Hindlimb muscle (tissue), 1 donor: Measurements from ENCODE around the gene EP400. TPM values are rescaled to one million over a fixed set of nuclear protein-coding genes. Genes with fewer than 3 reads are reported as not detected.
"Not testable (repeated sequence)": the region's sequence is repeated elsewhere in the genome, so short reads cannot be mapped to it uniquely, and the experiment has no call there.

Experiments
- DNase-seq: peaks from one replicate; pipeline ENCODE4 v3.0.0-alpha.2; 2013
- polyA plus RNA-seq: library from polyadenylated mRNA; unstranded; fragments of 120-200 nt; gene quantifications from one replicate; pipeline ENCODE4 v1.2.1, GENCODE V29; 2013; ENCODE audit not compliant: insufficient read length

The EP400 gene
- polyA plus RNA-seq, 1 donor = 26.0 TPM

- no peak for DNase-seq
Measured at GRCh38 chr12:132070298-132070697, 120.6 kb downstream of the EP400 start.

GRCh38 chr12:132071040-132071810 lies 121.5 kb downstream of the EP400 start:
- no peak for DNase-seq

GRCh38 chr12:132071830-132072384 lies 122.2 kb downstream of the EP400 start:
- DNase-seq = no peak

DNA sequence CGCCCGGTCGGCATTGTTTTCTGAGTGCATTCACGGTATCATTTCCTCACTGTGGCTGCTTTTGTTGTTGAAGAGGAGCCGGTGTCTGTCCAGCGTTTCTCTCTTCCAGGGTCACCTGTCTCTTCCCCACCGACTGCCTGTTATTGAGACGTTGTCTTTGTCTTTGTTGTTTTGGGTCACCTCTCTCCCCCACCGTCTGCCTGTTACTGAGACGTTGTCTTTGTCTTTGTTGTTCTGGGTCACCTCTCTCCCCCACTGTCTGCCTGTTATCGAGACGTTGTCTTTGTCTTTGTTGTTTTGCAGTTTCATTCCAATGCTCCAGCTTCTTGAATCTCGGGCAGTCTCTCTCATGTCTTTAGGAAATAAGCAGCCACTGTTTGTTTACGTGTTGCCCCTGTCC lies 124.5 kb downstream of the EP400 start:
- no peak for DNase-seq

DNA sequence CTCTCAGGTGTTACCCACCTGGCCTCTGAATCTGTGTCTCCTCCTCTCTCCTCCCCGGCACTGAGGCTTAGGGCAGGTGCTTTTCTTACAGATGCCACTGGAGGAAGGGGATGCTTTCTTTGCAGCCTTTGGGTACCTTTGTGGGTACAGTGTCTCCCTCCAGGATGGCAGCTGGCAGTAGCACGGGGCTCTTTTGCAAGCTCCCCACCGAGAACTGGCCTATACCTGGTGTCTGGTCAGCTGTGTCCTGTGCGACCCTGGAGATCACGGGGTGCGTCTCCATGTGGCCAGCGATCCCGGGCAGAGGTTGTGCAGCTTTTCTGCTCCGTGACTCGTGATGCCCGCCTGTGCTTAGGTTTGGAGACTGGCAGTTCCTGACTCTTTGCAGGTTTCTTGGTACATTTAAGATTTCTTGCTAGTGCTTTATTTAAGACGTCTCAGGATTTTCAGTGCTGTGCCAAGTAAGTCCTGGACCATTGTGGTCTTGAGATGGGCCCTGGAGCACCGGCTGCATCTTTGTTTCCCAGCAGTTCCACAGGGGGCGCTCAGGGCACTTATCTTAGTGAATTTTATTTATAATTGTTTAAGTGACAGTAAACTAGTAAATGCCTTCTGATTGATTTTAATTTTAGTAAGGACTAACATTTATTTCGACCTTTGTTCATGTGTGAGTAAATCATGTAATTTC lies 125.4 kb downstream of the EP400 start:
- no peak for DNase-seq

DNA sequence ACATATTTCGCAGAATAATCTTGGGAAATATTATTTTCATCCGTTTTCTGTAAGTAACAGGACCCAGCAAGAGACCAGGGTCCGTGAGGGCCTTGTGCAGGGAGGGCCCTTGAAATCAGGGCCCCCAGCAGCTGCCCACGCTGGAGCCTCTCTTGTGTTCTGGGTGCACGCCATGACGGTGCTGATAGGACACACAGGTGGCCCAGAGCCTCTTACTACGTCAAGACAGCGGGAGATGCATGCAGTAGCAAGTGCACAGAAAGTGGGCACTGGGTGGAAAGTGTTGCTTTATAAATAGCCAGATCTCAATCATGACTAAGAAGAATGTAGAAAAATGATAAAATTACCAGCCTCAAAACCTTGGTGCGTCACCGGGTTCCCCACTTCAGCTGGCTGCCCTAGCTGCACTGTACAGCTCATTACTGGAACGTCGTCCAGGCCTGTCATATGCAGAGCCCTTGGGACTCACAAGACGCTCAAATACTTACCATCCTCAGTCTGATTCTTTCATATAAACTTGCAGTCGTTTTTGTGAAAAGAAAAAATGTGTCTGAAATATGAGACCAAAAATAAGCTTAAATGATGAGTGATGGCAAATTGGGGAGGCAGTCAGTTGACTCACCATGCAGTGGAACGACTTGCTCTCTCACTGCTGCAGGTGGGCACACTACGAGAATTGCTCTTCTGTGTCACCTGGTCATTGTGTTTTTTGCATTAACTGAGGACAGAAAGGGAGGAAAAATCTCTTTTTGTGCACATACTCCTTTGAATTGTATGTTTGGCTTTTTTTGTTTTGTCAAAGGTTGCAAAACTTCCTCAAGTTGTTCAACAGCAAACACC lies 126.2 kb downstream of the EP400 start:
- no peak for DNase-seq

GRCh38 chr12:132076711-132077110 lies 127.0 kb downstream of the EP400 start:
- no peak for DNase-seq

GRCh38 chr12:132077322-132078100 lies 127.8 kb downstream of the EP400 start:
- no peak for DNase-seq

- peak; percentile 73 for DNase-seq
Measured at GRCh38 chr12:132078190-132078589, 128.4 kb downstream of the EP400 start.

- no peak for DNase-seq
Measured at GRCh38 chr12:132079200-132079599, 129.5 kb downstream of the EP400 start.

DNA sequence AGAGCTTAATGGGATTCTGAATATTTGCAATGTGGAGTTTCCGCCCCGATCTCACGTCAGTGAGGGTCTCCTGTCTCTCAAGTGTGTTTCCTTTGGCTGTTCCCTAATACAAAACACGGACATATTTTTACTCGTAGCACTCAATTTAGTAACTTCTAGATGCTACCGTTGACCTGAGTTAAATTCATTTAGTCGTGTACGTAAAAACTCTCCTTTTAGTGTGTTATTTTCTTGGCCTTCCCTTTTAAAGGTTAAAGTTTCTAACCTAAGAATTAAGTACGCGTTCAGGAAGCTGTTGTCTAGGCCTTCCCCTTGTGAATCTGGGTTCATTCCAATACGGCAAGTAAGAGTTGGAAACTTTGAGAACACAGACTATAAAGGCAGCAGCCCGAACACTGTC lies 130.0 kb downstream of the EP400 start:
- no peak for DNase-seq

- DNase-seq = not testable (repeated sequence)
Measured at GRCh38 chr12:132080515-132080914, 130.8 kb downstream of the EP400 start.

GRCh38 chr12:132081423-132081822 lies 131.7 kb downstream of the EP400 start:
- no peak for DNase-seq

- DNase-seq = no peak
Measured at GRCh38 chr12:132083614-132083940, 133.8 kb downstream of the EP400 start.

DNA sequence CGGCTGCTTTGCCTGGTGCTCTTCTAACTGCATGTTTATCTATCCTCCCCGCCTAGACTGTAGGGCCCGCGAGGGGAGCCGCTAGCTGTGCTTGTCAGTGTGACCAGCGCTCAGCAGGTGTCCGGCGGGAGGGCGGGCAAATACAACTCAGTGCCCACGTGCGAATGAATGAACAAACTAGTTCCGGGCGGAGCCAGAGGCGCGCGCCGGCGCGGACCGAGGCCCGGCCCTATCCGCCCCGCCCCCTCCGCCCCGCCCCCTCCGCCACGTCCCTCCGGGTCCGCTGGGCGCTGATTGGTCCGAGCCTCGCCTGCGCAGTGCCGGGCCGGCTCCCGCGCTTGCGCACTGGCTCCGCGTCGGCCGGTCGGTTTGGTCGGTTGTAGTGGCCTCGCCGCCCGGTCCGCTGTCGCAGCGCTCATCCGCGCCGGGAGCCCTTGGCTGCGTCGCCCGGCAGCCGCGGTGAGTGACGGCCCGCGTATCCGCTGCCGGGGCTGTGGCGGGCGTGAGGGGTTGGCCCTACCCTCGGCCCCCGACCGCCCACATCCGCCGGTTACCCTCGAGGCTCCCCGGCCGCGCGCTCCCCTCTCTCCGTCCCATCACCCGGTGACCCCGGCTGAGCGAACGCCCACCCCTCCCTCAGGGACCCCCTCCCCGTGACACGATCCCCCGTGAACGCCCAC lies 134.3 kb downstream of the EP400 start:
- peak; percentile 90 for DNase-seq

GRCh38 chr12:132084621-132085290 lies 135.0 kb downstream of the EP400 start:
- DNase-seq = peak; percentile 47

GRCh38 chr12:132085291-132085635 lies 135.5 kb downstream of the EP400 start:
- DNase-seq = no peak

DNA sequence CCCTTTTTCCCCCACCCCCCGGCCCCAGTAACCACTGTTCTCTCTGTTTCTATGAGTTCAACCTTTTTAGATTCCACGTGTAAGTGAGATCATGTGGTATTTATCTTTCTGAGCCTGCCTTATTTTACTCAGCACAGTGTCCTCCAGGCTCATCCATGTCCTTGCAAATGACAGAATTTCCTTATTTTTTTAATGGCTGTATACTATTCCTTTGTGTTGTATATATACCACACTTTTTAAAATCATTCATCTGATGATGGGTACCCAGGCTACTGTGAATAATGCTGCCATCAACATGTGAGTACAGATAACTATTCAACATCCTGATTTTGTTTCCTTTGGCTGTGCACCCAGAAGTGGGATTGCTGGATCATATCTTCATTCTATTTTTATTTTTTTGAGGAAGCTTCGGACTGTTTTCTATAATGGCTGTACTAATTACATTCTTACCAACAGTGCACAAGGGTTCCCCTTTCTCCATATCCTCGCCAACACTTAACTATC lies 139.7 kb downstream of the EP400 start:
- no peak for DNase-seq

DNA sequence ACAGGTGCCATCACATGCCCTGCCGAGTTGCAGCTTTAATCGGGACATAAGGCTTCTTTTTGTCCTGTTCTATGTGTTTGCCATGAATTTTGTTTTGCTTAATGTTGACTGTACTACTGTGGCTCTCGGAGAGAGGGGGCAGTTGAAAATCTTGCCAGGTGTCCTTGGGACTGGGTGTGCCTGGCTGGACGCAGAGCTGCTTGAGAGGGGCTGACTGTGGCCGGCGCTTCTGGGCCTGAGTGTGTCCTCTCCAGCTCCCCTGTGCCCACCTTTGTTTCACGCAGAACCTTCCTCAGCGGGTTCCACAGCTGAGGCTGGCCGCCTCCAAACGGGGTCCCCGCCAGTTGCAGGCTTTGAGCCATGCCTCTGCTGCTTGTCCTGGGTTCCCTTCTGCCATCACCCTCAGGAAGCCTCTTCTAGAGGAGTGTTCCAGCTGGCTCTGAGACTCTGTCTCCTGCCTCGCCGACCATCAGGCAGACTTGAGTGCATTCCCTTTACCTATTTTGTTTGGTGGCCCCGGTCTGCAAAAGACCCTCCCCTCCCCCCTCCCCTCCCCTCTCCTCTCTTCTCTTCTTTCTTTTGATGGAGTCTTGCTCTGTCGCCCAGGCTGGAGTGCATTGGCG lies 144.6 kb downstream of the EP400 start:
- DNase-seq = no peak
